ENCODE data around the gene DOC2A. TPM values are rescaled to one million over a fixed set of nuclear protein-coding genes. Genes with fewer than 3 reads are reported as not detected.
"Not testable (repeated sequence)": the region's sequence is repeated elsewhere in the genome, so short reads cannot be mapped to it uniquely, and the experiment has no call there.

The DOC2A gene
- total RNA-seq, 1 experiment from 2014 or later = 3.2 TPM

GRCh38 chr16:30046178-30046577 is 35.4 kb upstream of the DOC2A start:
- Histone ChIP-seq H3K9me3 (ENCODE audit: low read depth, low read length, poor library complexity, severe bottlenecking) (no peaks in the 10 kb centered on the region), H3K4me1 (ENCODE audit: insufficient read depth, low read length, poor library complexity, severe bottlenecking) (no peaks in the 10 kb centered on the region), H3K27me3 (replicated peaks; ENCODE audit: insufficient read depth, low read depth, low read length, poor library complexity) (no peaks in the 10 kb centered on the region), H3K36me3 (ENCODE audit: insufficient read depth, low read length, poor library complexity, severe bottlenecking) (no peaks in the 10 kb centered on the region), H3K4me3 (ENCODE audit: low read depth, low read length, poor library complexity, severe bottlenecking) (no peak overlapping the region), H3K27ac (ENCODE audit: low read depth, low read length, poor library complexity, severe bottlenecking) (no peak overlapping the region)
- ChIA-PET POLR2A (ENCODE audit: low non-redundant PET) (no interaction called here), CTCF (no interaction called here)
- no TSS peak for BruUV-seq (replicated peaks)
- intact Hi-C loops (cut with micrococcal nuclease; ENCODE audit: unreplicated experiment) = loop anchor here (10.0 kb wide), 1 partner anchor 579 kb away; no protein-coding TSS in a partner anchor
- no peak for TF ChIP-seq EZH2 (IDR thresholded peaks at IDR 0.05; ENCODE audit: borderline replicate concordance, low read depth, low read length, poor library complexity, severe bottlenecking)
- TF ChIP-seq CTCF (conservative IDR thresholded peaks at IDR 0.05; ENCODE audit: low read depth, low read length) = no peak
- DNase-seq (ENCODE audit: low spot score) = no peak

- intact Hi-C loops (cut with micrococcal nuclease; ENCODE audit: unreplicated experiment) = loop anchor here (10.0 kb wide), 1 partner anchor 583 kb away; no protein-coding TSS in a partner anchor
- TF ChIP-seq EZH2 (IDR thresholded peaks at IDR 0.05; ENCODE audit: borderline replicate concordance, low read depth, low read length, poor library complexity, severe bottlenecking) = no peak
- peak; percentile 63 for TF ChIP-seq CTCF (conservative IDR thresholded peaks at IDR 0.05; ENCODE audit: low read depth, low read length)
- no peak overlapping the region for H3K27ac ChIP-seq (ENCODE audit: low read depth, low read length, poor library complexity, severe bottlenecking)
- H3K4me1 ChIP-seq (ENCODE audit: insufficient read depth, low read length, poor library complexity, severe bottlenecking) = no peaks in the 10 kb centered on the region
- no peaks in the 10 kb centered on the region for H3K36me3 ChIP-seq (ENCODE audit: insufficient read depth, low read length, poor library complexity, severe bottlenecking)
- CTCF ChIA-PET = interaction anchor here (0.9 kb wide), 1 partner anchor 14 kb away, joined by 11 read pairs; no protein-coding TSS in a partner anchor
- DNase-seq (ENCODE audit: low spot score) = peak; percentile 57
- no peaks in the 10 kb centered on the region for H3K9me3 ChIP-seq (ENCODE audit: low read depth, low read length, poor library complexity, severe bottlenecking)
- H3K27me3 ChIP-seq (replicated peaks; ENCODE audit: insufficient read depth, low read depth, low read length, poor library complexity) = no peaks in the 10 kb centered on the region
- H3K4me3 ChIP-seq (ENCODE audit: low read depth, low read length, poor library complexity, severe bottlenecking) = no peak overlapping the region
- BruUV-seq (replicated peaks) = no TSS peak
- POLR2A ChIA-PET (ENCODE audit: low non-redundant PET) = no interaction called here
Measured at GRCh38 chr16:30041841-30042240, 31.0 kb upstream of the DOC2A start.

- DNase-seq (ENCODE audit: low spot score); CTCF ChIA-PET; H3K36me3 ChIP-seq (ENCODE audit: insufficient read depth, low read length, poor library complexity, severe bottlenecking); POLR2A ChIA-PET (ENCODE audit: low non-redundant PET); H3K9me3 ChIP-seq (ENCODE audit: low read depth, low read length, poor library complexity, severe bottlenecking); H3K4me1 ChIP-seq (ENCODE audit: insufficient read depth, low read length, poor library complexity, severe bottlenecking); H3K4me3 ChIP-seq (ENCODE audit: low read depth, low read length, poor library complexity, severe bottlenecking); H3K27me3 ChIP-seq (replicated peaks; ENCODE audit: insufficient read depth, low read depth, low read length, poor library complexity); BruUV-seq (replicated peaks); H3K27ac ChIP-seq (ENCODE audit: low read depth, low read length, poor library complexity, severe bottlenecking): not testable (repeated sequence)
- intact Hi-C loops (cut with micrococcal nuclease; ENCODE audit: unreplicated experiment) = loop anchor here (10.0 kb wide), 1 partner anchor 584 kb away; no protein-coding TSS in a partner anchor
Measured at GRCh38 chr16:30040690-30041089, 29.9 kb upstream of the DOC2A start.

- ChIA-PET CTCF (interaction anchor here (0.5 kb wide), 1 partner anchor 362 kb away, joined by 3 read pairs; no protein-coding TSS in a partner anchor), POLR2A (ENCODE audit: low non-redundant PET) (no interaction called here)
- H3K27ac ChIP-seq (ENCODE audit: low read depth, low read length, poor library complexity, severe bottlenecking) = no peak overlapping the region
- BruUV-seq (replicated peaks) = no TSS peak
- H3K27me3 ChIP-seq (replicated peaks; ENCODE audit: insufficient read depth, low read depth, low read length, poor library complexity) = no peaks in the 10 kb centered on the region
- H3K4me1 ChIP-seq (ENCODE audit: insufficient read depth, low read length, poor library complexity, severe bottlenecking) = no peaks in the 10 kb centered on the region
- H3K4me3 ChIP-seq (ENCODE audit: low read depth, low read length, poor library complexity, severe bottlenecking) = no peak overlapping the region
- DNase-seq (ENCODE audit: low spot score) = no peak
- H3K9me3 ChIP-seq (ENCODE audit: low read depth, low read length, poor library complexity, severe bottlenecking) = no peaks in the 10 kb centered on the region
- no peak for TF ChIP-seq CTCF (conservative IDR thresholded peaks at IDR 0.05; ENCODE audit: low read depth, low read length)
- intact Hi-C loops (cut with micrococcal nuclease; ENCODE audit: unreplicated experiment) = loop anchor here (10.0 kb wide), 1 partner anchor 585 kb away; no protein-coding TSS in a partner anchor
- no peaks in the 10 kb centered on the region for H3K36me3 ChIP-seq (ENCODE audit: insufficient read depth, low read length, poor library complexity, severe bottlenecking)
Measured at GRCh38 chr16:30040221-30040620, 29.4 kb upstream of the DOC2A start.

Measured in A673 (cell line).